Panc1 (cell line): ENCODE data around the gene ZNF79. TPM values are rescaled to one million over a fixed set of nuclear protein-coding genes. Genes with fewer than 3 reads are reported as not detected.

Source experiments
- ATAC-seq: fragments of 200-7000 bp; cut with Tn5 transposase; 2 replicates; pipeline ENCODE4 v1.9.1; 2020; ENCODE audit warnings: mild to moderate bottlenecking, moderate library complexity
- BruUV-seq: library from RNA; stranded (reverse); fragments of 400-500 nt; replicated peaks from 2 replicates; lab custom pipeline; 2021; lab: Mats Ljungman, UMichigan
- CTCF ChIA-PET: fragments of 300-600 bp; sonication (Branson Sonifier 250); formaldehyde crosslinking; loops from one replicate; lab custom pipeline; 2022; ENCODE audit warnings: antibody characterized with exemption; lab: Charles Lee
- POLR2A ChIA-PET: fragments of 300-600 bp; sonication (Branson Sonifier 250); formaldehyde crosslinking; loops from one replicate; lab custom pipeline; 2022; ENCODE audit warnings: antibody characterized with exemption; lab: Charles Lee
- DNase-seq: peaks from one replicate; pipeline ENCODE4 v3.0.0-alpha.2; 2010; ENCODE audit warnings: low read depth, low spot score
- H3K27ac ChIP-seq: 2 replicates; pipeline ENCODE4 v1.5.1; 2011; ENCODE audit warnings: mild to moderate bottlenecking, low read length, inconsistent platforms
- H3K27me3 ChIP-seq: fragments of 200-500 bp; sonication (Bioruptor generic); 2 replicates; pipeline ENCODE4 v1.6.0; 2014; ENCODE audit warnings: low read length, inconsistent platforms; ENCODE audit not compliant: control insufficient read depth, insufficient read depth
- H3K36me3 ChIP-seq: fragments of 200-500 bp; sonication (Bioruptor generic); 2 replicates; pipeline ENCODE4 v1.5.1; 2014; ENCODE audit warnings: inconsistent platforms, mild to moderate bottlenecking, low read length, moderate library complexity; ENCODE audit not compliant: control insufficient read depth, insufficient read depth
- H3K4me1 ChIP-seq: 2 replicates; pipeline ENCODE4 v1.5.1; 2011; ENCODE audit warnings: inconsistent platforms, mild to moderate bottlenecking, low read length, moderate library complexity; ENCODE audit not compliant: control insufficient read depth, insufficient read depth
- H3K4me3 ChIP-seq, 2 experiments: 2 replicates each; pipeline ENCODE4 v1.5.1; 2011 to 2012; ENCODE audit warnings: low read depth in 2 of 2, low read length in 2 of 2, mild to moderate bottlenecking in 2 of 2, inconsistent platforms in 1 of 2, moderate library complexity in 1 of 2
- H3K9me3 ChIP-seq: fragments of 200-500 bp; sonication (Bioruptor generic); 2 replicates; pipeline ENCODE4 v1.5.1; 2014; ENCODE audit warnings: low read depth, mild to moderate bottlenecking, inconsistent platforms, low read length, moderate library complexity; ENCODE audit not compliant: control insufficient read depth, insufficient read depth
- CTCF ChIP-seq: fragments of 450-650 bp; IDR thresholded peaks from 2 replicates; pipeline ENCODE4 v1.5.1; 2017; ENCODE audit warnings: mild to moderate bottlenecking
- POLR2AphosphoS5 ChIP-seq: IDR thresholded peaks from 2 replicates; pipeline ENCODE4 v1.6.1; 2012; ENCODE audit warnings: mild to moderate bottlenecking, low read depth, low read length, moderate library complexity
- SIN3A ChIP-seq: IDR thresholded peaks from 2 replicates; pipeline ENCODE4 v1.6.1; 2012; ENCODE audit warnings: low read depth, mild to moderate bottlenecking, low read length, moderate library complexity, borderline replicate concordance; ENCODE audit not compliant: insufficient read depth
- TCF7L2 ChIP-seq: IDR thresholded peaks from 2 replicates; pipeline ENCODE4 v1.6.1; 2011; ENCODE audit warnings: mild to moderate bottlenecking, low read depth, low read length, inconsistent platforms
- in situ Hi-C: cut with HindIII; loops from 2 replicates; pipeline ENCODE4 v1.10.0; 2016; ENCODE audit warnings: low sequenced_read_pairs, low pct_unique_long_range_greater_than_20kb
- intact Hi-C: fragments of 100-400 bp; cut with micrococcal nuclease; formaldehyde crosslinking; loops from one replicate; pipeline ENCODE4 v1.10.0; 2022; ENCODE audit not compliant: unreplicated experiment
- total RNA-seq: library from RNA; stranded (reverse); gene quantifications from one replicate; pipeline ENCODE4 v1.2.1, GENCODE V29; 2021; ENCODE audit not compliant: unreplicated experiment
- TF ChIP-seq, protein P1 (sequence below), 2 experiments: IDR thresholded peaks; 2 replicates each; pipeline ENCODE4 v1.6.1; 2011 to 2012; ENCODE audit warnings: low read depth in 2 of 2, control low read depth in 1 of 2, low read length in 1 of 2, mild to moderate bottlenecking in 1 of 2, moderate library complexity in 1 of 2; ENCODE audit not compliant: insufficient read depth in 1 of 2

The ZNF79 gene
- total RNA-seq, 1 experiment from 2014 or later, result 5.4 TPM

DNA sequence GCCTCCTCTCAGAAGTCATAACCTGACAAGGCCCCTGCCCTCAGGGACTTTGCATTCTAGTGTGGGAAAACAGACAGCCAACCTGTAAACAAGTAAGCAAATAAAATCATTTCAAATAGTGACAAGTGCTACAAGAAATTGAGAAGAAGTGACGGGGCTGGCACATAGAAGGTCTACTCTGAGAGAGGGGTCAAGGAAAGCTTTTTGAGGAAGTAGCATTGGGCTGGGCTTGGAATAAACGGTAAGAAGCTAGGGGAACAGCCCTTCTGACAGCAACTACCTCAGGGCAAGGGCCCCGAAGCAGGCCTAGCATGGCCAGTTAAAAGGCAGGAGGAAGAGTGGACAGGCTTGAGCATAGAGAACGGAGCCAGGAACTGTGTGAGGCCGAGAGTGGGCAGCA lies 32.0 kb upstream of the ZNF79 start:
- Histone ChIP-seq H3K27me3 (no peaks in the 10 kb centered on the region), H3K4me3 (no peak overlapping the region), H3K9me3 (no peaks in the 10 kb centered on the region), H3K27ac (peak overlapping the region; percentile 63; the same call in 1 of the 2 replicates), H3K36me3 (no peaks in the 10 kb centered on the region), H3K4me1 (peaks cover 43% of the 10 kb centered on the region)
- ChIA-PET POLR2A (no interaction called here), CTCF (no interaction called here)
- BruUV-seq, result no TSS peak
- no peak for TF ChIP-seq CTCF
- no peak for TF ChIP-seq POLR2AphosphoS5
- no peak for TF ChIP-seq SIN3A
- TF ChIP-seq, protein P1, sequence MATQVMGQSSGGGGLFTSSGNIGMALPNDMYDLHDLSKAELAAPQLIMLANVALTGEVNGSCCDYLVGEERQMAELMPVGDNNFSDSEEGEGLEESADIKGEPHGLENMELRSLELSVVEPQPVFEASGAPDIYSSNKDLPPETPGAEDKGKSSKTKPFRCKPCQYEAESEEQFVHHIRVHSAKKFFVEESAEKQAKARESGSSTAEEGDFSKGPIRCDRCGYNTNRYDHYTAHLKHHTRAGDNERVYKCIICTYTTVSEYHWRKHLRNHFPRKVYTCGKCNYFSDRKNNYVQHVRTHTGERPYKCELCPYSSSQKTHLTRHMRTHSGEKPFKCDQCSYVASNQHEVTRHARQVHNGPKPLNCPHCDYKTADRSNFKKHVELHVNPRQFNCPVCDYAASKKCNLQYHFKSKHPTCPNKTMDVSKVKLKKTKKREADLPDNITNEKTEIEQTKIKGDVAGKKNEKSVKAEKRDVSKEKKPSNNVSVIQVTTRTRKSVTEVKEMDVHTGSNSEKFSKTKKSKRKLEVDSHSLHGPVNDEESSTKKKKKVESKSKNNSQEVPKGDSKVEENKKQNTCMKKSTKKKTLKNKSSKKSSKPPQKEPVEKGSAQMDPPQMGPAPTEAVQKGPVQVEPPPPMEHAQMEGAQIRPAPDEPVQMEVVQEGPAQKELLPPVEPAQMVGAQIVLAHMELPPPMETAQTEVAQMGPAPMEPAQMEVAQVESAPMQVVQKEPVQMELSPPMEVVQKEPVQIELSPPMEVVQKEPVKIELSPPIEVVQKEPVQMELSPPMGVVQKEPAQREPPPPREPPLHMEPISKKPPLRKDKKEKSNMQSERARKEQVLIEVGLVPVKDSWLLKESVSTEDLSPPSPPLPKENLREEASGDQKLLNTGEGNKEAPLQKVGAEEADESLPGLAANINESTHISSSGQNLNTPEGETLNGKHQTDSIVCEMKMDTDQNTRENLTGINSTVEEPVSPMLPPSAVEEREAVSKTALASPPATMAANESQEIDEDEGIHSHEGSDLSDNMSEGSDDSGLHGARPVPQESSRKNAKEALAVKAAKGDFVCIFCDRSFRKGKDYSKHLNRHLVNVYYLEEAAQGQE (IDR thresholded peaks at IDR 0.05; ENCODE audit: insufficient read depth in 1 of 2, low read depth in 2 of 2, low read length in 1 of 2), result no peak
- TF ChIP-seq TCF7L2, result no peak
- DNase-seq (no peak), ATAC-seq (no peak)
- in situ Hi-C loops, result no loop called here
- intact Hi-C loops, result no loop called here

DNA sequence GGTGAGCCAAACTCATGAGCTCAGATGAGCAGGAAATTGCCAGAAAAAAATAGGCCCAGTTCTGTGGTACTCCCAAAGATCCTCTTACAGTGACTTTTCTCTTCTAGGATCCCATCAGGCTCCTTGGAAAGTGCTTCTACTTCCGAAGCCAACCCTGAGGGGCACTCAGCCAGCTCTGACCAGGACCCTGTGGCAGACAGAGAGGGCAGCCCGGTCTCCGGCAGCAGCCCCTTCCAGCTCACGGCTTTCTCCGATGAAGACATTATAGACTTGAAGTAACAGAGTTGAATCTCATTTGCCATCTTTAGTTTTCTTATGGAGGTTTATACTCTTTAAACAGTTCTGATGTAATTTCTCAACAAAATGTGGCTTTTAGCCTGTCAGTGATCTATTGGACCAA lies 31.2 kb upstream of the ZNF79 start:
- Histone ChIP-seq H3K4me3 (no peak overlapping the region), H3K36me3 (no peaks in the 10 kb centered on the region), H3K9me3 (no peaks in the 10 kb centered on the region), H3K4me1 (peaks cover 37% of the 10 kb centered on the region), H3K27me3 (no peaks in the 10 kb centered on the region), H3K27ac (peak overlapping the region; percentile 63)
- intact Hi-C loops (no loop called here), in situ Hi-C loops (no loop called here)
- no TSS peak for BruUV-seq
- TF ChIP-seq, protein P1 (IDR thresholded peaks at IDR 0.05; ENCODE audit: insufficient read depth in 1 of 2, low read depth in 2 of 2, low read length in 1 of 2), result no peak
- TF ChIP-seq CTCF (no peak), POLR2AphosphoS5 (no peak), TCF7L2 (no peak), SIN3A (no peak)
- ATAC-seq, result no peak
- DNase-seq, result no peak
- POLR2A ChIA-PET, result no interaction called here
- CTCF ChIA-PET, result no interaction called here
